ENCODE measurements around the gene ZFP36L1.

GRCh38 chr14:68768316-68768715 lies 24.6 kb downstream of the ZFP36L1 start:
- TF ChIP-seq ZFP3 (CRISPR knock-in tag; IDR thresholded peaks at IDR 0.05) (no peak), PATZ1 (CRISPR knock-in tag; IDR thresholded peaks at IDR 0.05; ENCODE audit: borderline replicate concordance) (no peak), SNAI2 (CRISPR knock-in tag; IDR thresholded peaks at IDR 0.05) (no peak), TCF4 (CRISPR knock-in tag; IDR thresholded peaks at IDR 0.05; ENCODE audit: borderline replicate concordance) (no peak), ESRRG (CRISPR knock-in tag; IDR thresholded peaks at IDR 0.05) (no peak), CREB5 (CRISPR knock-in tag; IDR thresholded peaks at IDR 0.05; ENCODE audit: low read depth) (no peak), RARB (CRISPR knock-in tag; IDR thresholded peaks at IDR 0.05) (no peak), ARNTL (CRISPR knock-in tag; IDR thresholded peaks at IDR 0.05; ENCODE audit: borderline replicate concordance, low read depth) (no peak), TOX (CRISPR knock-in tag; IDR thresholded peaks at IDR 0.05; ENCODE audit: borderline replicate concordance) (no peak)
- TF ChIP-seq, protein P1, sequence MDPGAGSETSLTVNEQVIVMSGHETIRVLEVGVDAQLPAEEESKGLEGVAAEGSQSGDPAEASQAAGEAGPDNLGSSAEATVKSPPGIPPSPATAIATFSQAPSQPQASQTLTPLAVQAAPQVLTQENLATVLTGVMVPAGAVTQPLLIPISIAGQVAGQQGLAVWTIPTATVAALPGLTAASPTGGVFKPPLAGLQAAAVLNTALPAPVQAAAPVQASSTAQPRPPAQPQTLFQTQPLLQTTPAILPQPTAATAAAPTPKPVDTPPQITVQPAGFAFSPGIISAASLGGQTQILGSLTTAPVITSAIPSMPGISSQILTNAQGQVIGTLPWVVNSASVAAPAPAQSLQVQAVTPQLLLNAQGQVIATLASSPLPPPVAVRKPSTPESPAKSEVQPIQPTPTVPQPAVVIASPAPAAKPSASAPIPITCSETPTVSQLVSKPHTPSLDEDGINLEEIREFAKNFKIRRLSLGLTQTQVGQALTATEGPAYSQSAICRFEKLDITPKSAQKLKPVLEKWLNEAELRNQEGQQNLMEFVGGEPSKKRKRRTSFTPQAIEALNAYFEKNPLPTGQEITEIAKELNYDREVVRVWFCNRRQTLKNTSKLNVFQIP (CRISPR knock-in tag; IDR thresholded peaks at IDR 0.05; ENCODE audit: borderline replicate concordance, low read depth): no peak

All from SK-N-SH treated with all-trans-retinoic acid at 6 μM for 48 hours (cell line).